Activated T-cell treated with anti-CD3 and anti-CD28 coated beads, Interleukin-2, amount 50 U/mL, for 24 hours (primary cell): Measurements from ENCODE around the gene SCNN1G.
A peak's percentile ranks its signal among the peaks of the same experiment; 100 is the strongest.
"Not testable (repeated sequence)": the region's sequence is repeated elsewhere in the genome, so short reads cannot be mapped to it uniquely, and the experiment has no call there.

Experiments
- DNase-seq: peaks from one replicate; pipeline ENCODE4 v3.0.0-alpha.2; 2020
- H3K27ac Mint-ChIP-seq: 2 replicates; pipeline ENCODE4 v1.8.0; 2020; ENCODE audit warnings: mild to moderate bottlenecking, mixed read lengths
- H3K27me3 Mint-ChIP-seq: 2 replicates; pipeline ENCODE4 v1.8.0; 2020; ENCODE audit warnings: mixed read lengths
- H3K36me3 Mint-ChIP-seq: 2 replicates; pipeline ENCODE4 v1.8.0; 2020; ENCODE audit warnings: low read depth, mixed read lengths
- H3K4me1 Mint-ChIP-seq: 2 replicates; pipeline ENCODE4 v1.8.0; 2020; ENCODE audit warnings: low read depth, mixed read lengths
- H3K4me3 Mint-ChIP-seq: 2 replicates; pipeline ENCODE4 v1.8.0; 2020; ENCODE audit warnings: mild to moderate bottlenecking, moderate library complexity, mixed read lengths
- H3K9me3 Mint-ChIP-seq: 2 replicates; pipeline ENCODE4 v1.8.0; 2020; ENCODE audit warnings: mixed read lengths

Gene SCNN1G

GRCh38 chr16:23182679-23183542 lies at the start of gene SCNN1G:
Gene SCNN1G, plus strand, starts transcription at chr16:23182745. Its CDS starts 3,527 bp downstream, at chr16:23186272.
- peaks cover 7% of the 10 kb centered on the region for H3K4me1 Mint-ChIP-seq
- H3K27ac Mint-ChIP-seq: no peak within 1 kb of the TSS
- peaks cover 83% of the 10 kb centered on the region for H3K27me3 Mint-ChIP-seq
- DNase-seq: no peak
- no peaks in the 10 kb centered on the region for H3K36me3 Mint-ChIP-seq
- no peaks in the 10 kb centered on the region for H3K9me3 Mint-ChIP-seq
- H3K4me3 Mint-ChIP-seq: peak within 1 kb of the TSS; percentile 27

GRCh38 chr16:23132775-23133463 lies 49.6 kb upstream of the SCNN1G start:
- H3K4me1 Mint-ChIP-seq: peaks cover 21% of the 10 kb centered on the region
- peak overlapping the region; percentile 13 for H3K27ac Mint-ChIP-seq
- H3K36me3 Mint-ChIP-seq: peaks cover 18% of the 10 kb centered on the region
- H3K9me3 Mint-ChIP-seq: peaks cover 13% of the 10 kb centered on the region
- H3K27me3 Mint-ChIP-seq: no peaks in the 10 kb centered on the region
- no peak overlapping the region for H3K4me3 Mint-ChIP-seq
- DNase-seq: no peak

GRCh38 chr16:23134274-23134673 lies 48.3 kb upstream of the SCNN1G start:
- no peak for DNase-seq
- Mint-ChIP-seq H3K4me1 (peaks cover 21% of the 10 kb centered on the region), H3K9me3 (peaks cover 21% of the 10 kb centered on the region), H3K27ac (no peak overlapping the region), H3K36me3 (peaks cover 26% of the 10 kb centered on the region), H3K27me3 (no peaks in the 10 kb centered on the region), H3K4me3 (no peak overlapping the region)

GRCh38 chr16:23137256-23137655 lies 45.3 kb upstream of the SCNN1G start:
- H3K4me3 Mint-ChIP-seq: no peak overlapping the region
- H3K36me3 Mint-ChIP-seq: peaks cover 26% of the 10 kb centered on the region
- no peak for DNase-seq
- H3K27me3 Mint-ChIP-seq: no peaks in the 10 kb centered on the region
- H3K4me1 Mint-ChIP-seq: peaks cover 11% of the 10 kb centered on the region
- H3K27ac Mint-ChIP-seq: no peak overlapping the region
- peaks cover 21% of the 10 kb centered on the region for H3K9me3 Mint-ChIP-seq

DNA sequence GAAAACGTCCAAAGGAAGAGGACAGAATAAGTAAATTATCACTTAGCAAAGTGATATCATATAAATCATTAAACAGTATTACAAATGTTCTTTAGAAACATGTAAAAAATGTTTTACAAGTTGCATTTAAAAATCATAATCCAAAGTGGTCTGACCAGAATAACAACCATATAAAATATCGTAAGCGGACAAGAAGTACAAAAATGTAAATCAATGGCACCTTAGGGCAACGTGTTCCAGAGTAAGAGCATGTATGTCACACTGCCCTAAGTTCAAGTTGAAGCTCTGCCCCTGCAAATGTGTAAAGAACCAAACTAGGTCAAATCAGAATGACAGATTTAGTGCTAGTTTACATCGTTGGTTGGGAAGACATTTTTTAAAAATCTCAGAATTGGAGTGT lies 44.7 kb upstream of the SCNN1G start:
- peaks cover 7% of the 10 kb centered on the region for H3K4me1 Mint-ChIP-seq
- H3K9me3 Mint-ChIP-seq: peaks cover 21% of the 10 kb centered on the region

GRCh38 chr16:23140107-23140506 lies 42.4 kb upstream of the SCNN1G start:
- H3K4me1 Mint-ChIP-seq: peaks cover 4% of the 10 kb centered on the region
- H3K36me3 Mint-ChIP-seq: peaks cover 27% of the 10 kb centered on the region
- H3K27me3 Mint-ChIP-seq: no peaks in the 10 kb centered on the region
- no peak overlapping the region for H3K27ac Mint-ChIP-seq
- no peak for DNase-seq
- H3K4me3 Mint-ChIP-seq: no peak overlapping the region
- peaks cover 21% of the 10 kb centered on the region for H3K9me3 Mint-ChIP-seq

More for the DNA sequence above, 44.7 kb upstream of the SCNN1G start:
- Mint-ChIP-seq H3K36me3 (peaks cover 26% of the 10 kb centered on the region), H3K27ac (no peak overlapping the region), H3K4me3 (no peak overlapping the region), H3K27me3 (no peaks in the 10 kb centered on the region)
- no peak for DNase-seq

DNA sequence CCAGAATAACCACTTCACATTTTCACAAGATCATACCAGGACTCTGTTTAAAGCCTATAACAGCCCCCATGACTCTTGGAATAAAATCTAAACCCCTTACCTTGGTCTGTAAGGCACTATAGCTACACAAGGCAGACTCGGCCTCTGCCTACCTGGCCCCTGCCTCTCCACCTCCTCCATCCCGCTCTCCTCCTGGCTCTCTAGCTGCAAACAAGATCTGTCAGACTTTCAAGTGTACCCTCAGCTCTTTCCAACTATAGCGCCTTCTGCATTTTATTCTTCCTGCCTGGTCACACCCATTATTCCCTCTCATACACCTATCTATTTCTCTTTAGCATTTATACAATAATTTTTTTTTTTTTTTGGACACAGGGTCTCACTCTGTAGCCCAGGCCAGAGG lies 41.5 kb upstream of the SCNN1G start:
- H3K36me3 Mint-ChIP-seq: peaks cover 22% of the 10 kb centered on the region
- H3K4me3 Mint-ChIP-seq: no peak overlapping the region
- H3K9me3 Mint-ChIP-seq: peaks cover 16% of the 10 kb centered on the region
- H3K27ac Mint-ChIP-seq: no peak overlapping the region
- DNase-seq: no peak
- H3K4me1 Mint-ChIP-seq: peaks cover 9% of the 10 kb centered on the region
- H3K27me3 Mint-ChIP-seq: no peaks in the 10 kb centered on the region

- Mint-ChIP-seq H3K36me3 (peaks cover 21% of the 10 kb centered on the region), H3K9me3 (peaks cover 15% of the 10 kb centered on the region), H3K27me3 (no peaks in the 10 kb centered on the region), H3K4me3 (no peak overlapping the region), H3K27ac (no peak overlapping the region), H3K4me1 (peaks cover 10% of the 10 kb centered on the region)
- no peak for DNase-seq
These were observed 41.0 kb upstream of the SCNN1G start for GRCh38 chr16:23141500-23141899.

GRCh38 chr16:23141959-23142740 lies 40.4 kb upstream of the SCNN1G start:
- H3K9me3 Mint-ChIP-seq: peaks cover 12% of the 10 kb centered on the region
- no peaks in the 10 kb centered on the region for H3K27me3 Mint-ChIP-seq
- DNase-seq: no peak
- no peak overlapping the region for H3K27ac Mint-ChIP-seq
- H3K4me1 Mint-ChIP-seq: peaks cover 15% of the 10 kb centered on the region
- H3K4me3 Mint-ChIP-seq: no peak overlapping the region
- H3K36me3 Mint-ChIP-seq: peaks cover 24% of the 10 kb centered on the region

DNA sequence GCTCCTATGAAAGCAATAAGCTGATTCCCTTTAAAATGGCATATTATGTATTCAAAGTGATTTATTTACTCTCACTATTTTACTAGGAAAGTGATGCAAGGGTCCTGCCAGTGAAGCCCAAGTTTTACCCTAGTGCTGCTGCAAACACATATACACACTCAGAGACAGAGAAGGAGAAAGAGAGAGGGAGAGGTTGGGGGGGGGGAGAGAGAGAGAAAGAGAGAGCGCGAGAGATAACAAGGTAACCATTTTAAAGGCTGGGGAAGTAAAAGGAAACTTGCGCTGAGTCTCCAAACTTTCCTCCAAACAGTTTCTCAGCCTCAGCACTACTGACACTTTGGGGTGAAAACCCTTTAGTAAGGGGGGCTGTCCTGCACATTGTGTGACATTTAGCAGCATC lies 39.2 kb upstream of the SCNN1G start:
- H3K36me3 Mint-ChIP-seq: peaks cover 20% of the 10 kb centered on the region
- no peak for DNase-seq
- H3K27me3 Mint-ChIP-seq: no peaks in the 10 kb centered on the region
- no peak overlapping the region for H3K4me3 Mint-ChIP-seq
- H3K9me3 Mint-ChIP-seq: peaks cover 5% of the 10 kb centered on the region
- H3K4me1 Mint-ChIP-seq: peaks cover 25% of the 10 kb centered on the region
- H3K27ac Mint-ChIP-seq: no peak overlapping the region

GRCh38 chr16:23144393-23144792 lies 38.2 kb upstream of the SCNN1G start:
- DNase-seq, H3K27me3 Mint-ChIP-seq, H3K27ac Mint-ChIP-seq, H3K4me3 Mint-ChIP-seq, H3K9me3 Mint-ChIP-seq: not testable (repeated sequence)
- peaks cover 15% of the 10 kb centered on the region for H3K36me3 Mint-ChIP-seq
- H3K4me1 Mint-ChIP-seq: peaks cover 25% of the 10 kb centered on the region

GRCh38 chr16:23145186-23145585 lies 37.4 kb upstream of the SCNN1G start:
- no peaks in the 10 kb centered on the region for H3K27me3 Mint-ChIP-seq
- H3K4me1 Mint-ChIP-seq: peaks cover 31% of the 10 kb centered on the region
- no peaks in the 10 kb centered on the region for H3K9me3 Mint-ChIP-seq
- H3K36me3 Mint-ChIP-seq: peaks cover 15% of the 10 kb centered on the region
- H3K4me3 Mint-ChIP-seq: no peak overlapping the region
- H3K27ac Mint-ChIP-seq: no peak overlapping the region
- no peak for DNase-seq

DNA sequence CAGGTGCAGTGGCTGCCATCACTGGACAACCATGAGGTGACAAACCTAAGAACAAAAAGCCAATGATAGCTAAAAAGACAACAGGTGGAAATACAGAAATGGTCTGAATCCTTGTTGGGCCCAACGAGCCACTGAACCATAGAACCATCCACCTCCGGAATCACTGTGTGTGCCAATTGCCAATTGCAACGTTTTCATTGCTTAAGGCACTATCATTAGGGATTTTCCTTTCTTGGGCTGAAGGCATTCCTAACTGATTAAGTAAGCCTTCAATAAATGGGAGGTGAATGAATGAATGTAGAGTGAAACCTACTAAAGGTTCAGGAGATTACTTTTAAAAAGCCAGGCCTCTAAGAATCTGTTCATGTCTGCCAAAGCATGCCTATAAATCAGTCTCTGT lies 36.9 kb upstream of the SCNN1G start:
- no peak for DNase-seq
- no peak overlapping the region for H3K4me3 Mint-ChIP-seq
- H3K36me3 Mint-ChIP-seq: peaks cover 15% of the 10 kb centered on the region
- H3K4me1 Mint-ChIP-seq: peaks cover 33% of the 10 kb centered on the region
- H3K9me3 Mint-ChIP-seq: no peaks in the 10 kb centered on the region
- no peaks in the 10 kb centered on the region for H3K27me3 Mint-ChIP-seq
- no peak overlapping the region for H3K27ac Mint-ChIP-seq

GRCh38 chr16:23146877-23147601 lies 35.5 kb upstream of the SCNN1G start:
- no peaks in the 10 kb centered on the region for H3K27me3 Mint-ChIP-seq
- no peak for DNase-seq
- H3K9me3 Mint-ChIP-seq: no peaks in the 10 kb centered on the region
- peaks cover 33% of the 10 kb centered on the region for H3K4me1 Mint-ChIP-seq
- no peak overlapping the region for H3K27ac Mint-ChIP-seq
- peak overlapping the region; percentile 88 for H3K4me3 Mint-ChIP-seq
- peaks cover 15% of the 10 kb centered on the region for H3K36me3 Mint-ChIP-seq
